H9 (cell line): Measurements from ENCODE around the gene RAP1GDS1. TPM values are rescaled to one million over a fixed set of nuclear protein-coding genes. Genes with fewer than 3 reads are reported as not detected.

Experiments used
- DNase-seq: peaks from one replicate; pipeline ENCODE4 v3.0.0-alpha.2; 2017
- H2AFZ ChIP-seq: one replicate; pipeline ENCODE4 v1.6.1; 2013; ENCODE audit warnings: mild to moderate bottlenecking, low read length, control low read depth, moderate library complexity
- H2AK5ac ChIP-seq: 2 replicates; pipeline ENCODE4 v1.6.1; 2013; ENCODE audit warnings: low read length, control low read depth, mixed read lengths; ENCODE audit not compliant: insufficient read length
- H2BK120ac ChIP-seq: one replicate; pipeline ENCODE4 v1.6.1; 2013; ENCODE audit warnings: low read depth, mild to moderate bottlenecking, low read length, control low read depth, inconsistent platforms; ENCODE audit not compliant: poor library complexity, severe bottlenecking
- H2BK12ac ChIP-seq: 2 replicates; pipeline ENCODE4 v1.6.1; 2013; ENCODE audit warnings: low read length, control low read depth, mixed read lengths, low read depth; ENCODE audit not compliant: insufficient read length
- H2BK15ac ChIP-seq: 2 replicates; pipeline ENCODE4 v1.6.1; 2013; ENCODE audit warnings: low read depth, low read length, control low read depth
- H2BK20ac ChIP-seq: one replicate; pipeline ENCODE4 v1.6.1; 2013; ENCODE audit warnings: low read depth, mild to moderate bottlenecking, low read length, control low read depth, inconsistent platforms; ENCODE audit not compliant: poor library complexity, severe bottlenecking
- H2BK5ac ChIP-seq: 2 replicates; pipeline ENCODE4 v1.6.1; 2013; ENCODE audit warnings: low read length, control low read depth, mixed read lengths; ENCODE audit not compliant: insufficient read length
- H3K14ac ChIP-seq: 2 replicates; pipeline ENCODE4 v1.6.1; 2013; ENCODE audit warnings: low read length, control low read depth; ENCODE audit not compliant: insufficient read depth
- H3K18ac ChIP-seq: 2 replicates; pipeline ENCODE4 v1.6.1; 2013; ENCODE audit warnings: low read depth, mild to moderate bottlenecking, mixed read lengths, low read length, control low read depth; ENCODE audit not compliant: insufficient read length
- H3K23ac ChIP-seq: 2 replicates; pipeline ENCODE4 v1.6.1; 2013; ENCODE audit warnings: low read length, control low read depth, mixed read lengths, low read depth; ENCODE audit not compliant: insufficient read length
- H3K23me2 ChIP-seq: 2 replicates; pipeline ENCODE4 v1.6.1; 2013; ENCODE audit warnings: low read depth, mild to moderate bottlenecking, mixed read lengths, low read length, control low read depth; ENCODE audit not compliant: insufficient read length, poor library complexity, severe bottlenecking
- H3K27ac ChIP-seq: 2 replicates; pipeline ENCODE4 v1.5.1; 2013; ENCODE audit warnings: low read length, control low read depth, mixed read lengths, low read depth; ENCODE audit not compliant: insufficient read length
- H3K27me3 ChIP-seq: 2 replicates; pipeline ENCODE4 v1.6.1; 2013; ENCODE audit warnings: low read length, control low read depth, inconsistent platforms; ENCODE audit not compliant: insufficient read depth
- H3K4ac ChIP-seq: 2 replicates; pipeline ENCODE4 v1.6.1; 2013; ENCODE audit warnings: low read depth, mild to moderate bottlenecking, control low read depth, inconsistent platforms, low read length, moderate library complexity
- H3K4me1 ChIP-seq: 2 replicates; pipeline ENCODE4 v1.6.1; 2013; ENCODE audit warnings: low read length, control low read depth, inconsistent platforms; ENCODE audit not compliant: insufficient read depth
- H3K4me2 ChIP-seq: 2 replicates; pipeline ENCODE4 v1.6.1; 2013; ENCODE audit warnings: low read length, control low read depth, mixed read lengths; ENCODE audit not compliant: insufficient read length, insufficient read depth
- H3K56ac ChIP-seq: 2 replicates; pipeline ENCODE4 v1.6.1; 2013; ENCODE audit warnings: low read depth, mild to moderate bottlenecking, mixed read lengths, low read length, control low read depth; ENCODE audit not compliant: insufficient read length
- H3K79me1 ChIP-seq: 2 replicates; pipeline ENCODE4 v1.6.1; 2013; ENCODE audit warnings: low read depth, mild to moderate bottlenecking, moderate library complexity, low read length, control low read depth, inconsistent platforms; ENCODE audit not compliant: insufficient read depth, poor library complexity, severe bottlenecking
- H3K79me2 ChIP-seq: 2 replicates; pipeline ENCODE4 v1.6.1; 2013; ENCODE audit warnings: low read length, control low read depth, inconsistent platforms; ENCODE audit not compliant: insufficient read depth
- H3K9ac ChIP-seq: 2 replicates; pipeline ENCODE4 v1.6.1; 2013; ENCODE audit warnings: low read length, control low read depth, mixed read lengths; ENCODE audit not compliant: insufficient read length; ENCODE audit errors: extremely low read depth
- H3K9me3 ChIP-seq: one replicate; pipeline ENCODE4 v1.6.1; 2013; ENCODE audit warnings: low read depth, low read length, inconsistent platforms; ENCODE audit not compliant: control insufficient read depth
- H3T11ph ChIP-seq: one replicate; pipeline ENCODE4 v1.6.1; 2013; ENCODE audit warnings: mild to moderate bottlenecking, low read length, control low read depth, inconsistent platforms
- H4K20me1 ChIP-seq: one replicate; pipeline ENCODE4 v1.6.1; 2013; ENCODE audit not compliant: control insufficient read depth, insufficient read length, insufficient read depth
- H4K5ac ChIP-seq: 2 replicates; pipeline ENCODE4 v1.6.1; 2013; ENCODE audit warnings: low read depth, mild to moderate bottlenecking, mixed read lengths, low read length, control low read depth; ENCODE audit not compliant: insufficient read length
- H4K8ac ChIP-seq: replicated peaks from 2 replicates; pipeline ENCODE4 v1.6.1; 2013; ENCODE audit warnings: low read length, control low read depth, mixed read lengths, low read depth; ENCODE audit not compliant: insufficient read length
- H4K91ac ChIP-seq: 2 replicates; pipeline ENCODE4 v1.6.1; 2013; ENCODE audit warnings: low read depth, mild to moderate bottlenecking, moderate library complexity, mixed read lengths, low read length, control low read depth; ENCODE audit not compliant: insufficient read length
- H3K27ac Mint-ChIP-seq, 3 experiments: 2 replicates in 2 of 3; 3 replicates in 1 of 3; pipeline ENCODE4 v1.8.0; 2020 to 2021; ENCODE audit warnings: mixed read lengths in 3 of 3, mild to moderate bottlenecking in 1 of 3, moderate library complexity in 1 of 3
- H3K27me3 Mint-ChIP-seq: 2 replicates; pipeline ENCODE4 v1.8.0; 2021; ENCODE audit warnings: low read depth, mild to moderate bottlenecking, moderate library complexity, mixed read lengths
- H3K36me3 Mint-ChIP-seq, 3 experiments: 2 replicates in 2 of 3; 3 replicates in 1 of 3; pipeline ENCODE4 v1.8.0; 2020 to 2021; ENCODE audit warnings: low read depth in 3 of 3, mixed read lengths in 3 of 3; ENCODE audit not compliant: insufficient read depth in 1 of 3
- H3K4me1 Mint-ChIP-seq, 2 experiments: 2 replicates each; pipeline ENCODE4 v1.8.0; 2020; ENCODE audit warnings: mixed read lengths in 2 of 2
- H3K4me3 Mint-ChIP-seq, 2 experiments: 2 replicates in 1 of 2; 3 replicates in 1 of 2; pipeline ENCODE4 v1.8.0; 2020 to 2021; ENCODE audit warnings: mild to moderate bottlenecking in 2 of 2, mixed read lengths in 2 of 2, moderate library complexity in 1 of 2
- H3K9me3 Mint-ChIP-seq, 2 experiments: 2 replicates in 1 of 2; 3 replicates in 1 of 2; pipeline ENCODE4 v1.8.0; 2020; ENCODE audit warnings: mild to moderate bottlenecking in 2 of 2, mixed read lengths in 2 of 2, moderate library complexity in 1 of 2
- WGBS: extraction: QIAGEN DNeasy Blood & Tissue Kit; methylation state at CpG from one replicate; pipeline ENCODE4 v1.1.7; 2013; ENCODE audit warnings: missing lambda C conversion rate, low lambda C conversion rate, mixed read lengths; ENCODE audit not compliant: insufficient read length; ENCODE audit errors: extremely low coverage; 5-methylcytosine and 5-hydroxymethylcytosine counted together
- total RNA-seq: library from RNA; stranded (reverse); gene quantifications from 2 replicates; pipeline ENCODE4 v1.2.1, GENCODE V29; 2021
- TF ChIP-seq, protein P1 (sequence below): fragments of 200-600 bp; sonication (generic); conservative IDR thresholded peaks from 3 replicates; pipeline ENCODE4 v1.8.0; 2021; ENCODE audit warnings: antibody characterized with exemption, mild to moderate bottlenecking

The RAP1GDS1 gene
- total RNA-seq, 1 experiment from 2014 or later: 25.2 TPM

DNA sequence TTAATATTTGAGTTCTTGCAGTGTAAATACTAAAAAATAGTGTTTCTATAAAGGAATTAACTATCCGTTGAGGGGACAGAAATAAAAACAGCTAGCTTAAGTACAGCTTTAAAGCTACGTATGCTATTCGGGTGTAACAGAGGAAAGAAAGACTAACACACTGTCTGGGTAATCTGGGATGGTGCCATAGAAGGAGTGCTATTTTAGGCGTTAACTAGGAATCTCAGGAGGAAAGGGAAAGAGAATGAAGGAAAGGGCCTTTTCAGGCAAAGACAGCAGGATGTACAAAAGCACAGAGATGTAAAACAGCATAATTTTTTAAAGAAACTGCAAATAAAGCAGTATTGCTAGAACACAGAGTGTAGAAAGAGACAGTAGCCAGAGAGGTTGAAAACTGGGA is 161.8 kb downstream of the RAP1GDS1 start:
- no peaks in the 10 kb centered on the region for H3K4me1 ChIP-seq

More for the DNA sequence above, 161.8 kb downstream of the RAP1GDS1 start:
- TF ChIP-seq, protein P1, sequence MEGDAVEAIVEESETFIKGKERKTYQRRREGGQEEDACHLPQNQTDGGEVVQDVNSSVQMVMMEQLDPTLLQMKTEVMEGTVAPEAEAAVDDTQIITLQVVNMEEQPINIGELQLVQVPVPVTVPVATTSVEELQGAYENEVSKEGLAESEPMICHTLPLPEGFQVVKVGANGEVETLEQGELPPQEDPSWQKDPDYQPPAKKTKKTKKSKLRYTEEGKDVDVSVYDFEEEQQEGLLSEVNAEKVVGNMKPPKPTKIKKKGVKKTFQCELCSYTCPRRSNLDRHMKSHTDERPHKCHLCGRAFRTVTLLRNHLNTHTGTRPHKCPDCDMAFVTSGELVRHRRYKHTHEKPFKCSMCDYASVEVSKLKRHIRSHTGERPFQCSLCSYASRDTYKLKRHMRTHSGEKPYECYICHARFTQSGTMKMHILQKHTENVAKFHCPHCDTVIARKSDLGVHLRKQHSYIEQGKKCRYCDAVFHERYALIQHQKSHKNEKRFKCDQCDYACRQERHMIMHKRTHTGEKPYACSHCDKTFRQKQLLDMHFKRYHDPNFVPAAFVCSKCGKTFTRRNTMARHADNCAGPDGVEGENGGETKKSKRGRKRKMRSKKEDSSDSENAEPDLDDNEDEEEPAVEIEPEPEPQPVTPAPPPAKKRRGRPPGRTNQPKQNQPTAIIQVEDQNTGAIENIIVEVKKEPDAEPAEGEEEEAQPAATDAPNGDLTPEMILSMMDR: no peak
- no peaks in the 10 kb centered on the region for H3K27me3 Mint-ChIP-seq
- H3K4me1 Mint-ChIP-seq: no peaks in the 10 kb centered on the region
- no peaks in the 10 kb centered on the region for H3K9me3 ChIP-seq
- H3K27ac ChIP-seq: no peak overlapping the region
- H4K8ac ChIP-seq: no peak overlapping the region
- no peak overlapping the region for H3K4me3 Mint-ChIP-seq
- no peak overlapping the region for H2BK12ac ChIP-seq
- H2BK15ac ChIP-seq: no peak overlapping the region
- no peak overlapping the region for H3K18ac ChIP-seq
- H3K79me1 ChIP-seq: no peaks in the 10 kb centered on the region
- no CpG with 5 or more reads among the region's 4 CpGs for WGBS
- H2AK5ac ChIP-seq: no peak overlapping the region
- no peak overlapping the region for H3K56ac ChIP-seq
- no peak overlapping the region for H3K23ac ChIP-seq
- no peak overlapping the region for H3K4ac ChIP-seq
- H3K14ac ChIP-seq: no peak overlapping the region
- no peak overlapping the region for H2BK20ac ChIP-seq
- no peaks in the 10 kb centered on the region for H3K23me2 ChIP-seq
- H2AFZ ChIP-seq: no peak overlapping the region
- H4K20me1 ChIP-seq: no peaks in the 10 kb centered on the region
- H4K5ac ChIP-seq: no peak overlapping the region
- no peak for DNase-seq
- H3K9ac ChIP-seq: no peak overlapping the region
- no peaks in the 10 kb centered on the region for H3K27me3 ChIP-seq
- H3K36me3 Mint-ChIP-seq: peaks cover 38 to 58% (median 42%) of the 10 kb centered on the region in 3 experiments
- no peak overlapping the region for H3K4me2 ChIP-seq
- no peak overlapping the region for H2BK5ac ChIP-seq
- peaks cover 18 to 27% of the 10 kb centered on the region in 2 experiments; a peak in 4 of 5 replicates for H3K9me3 Mint-ChIP-seq
- H3K27ac Mint-ChIP-seq: no peak overlapping the region
- no peak overlapping the region for H2BK120ac ChIP-seq
- no peak overlapping the region for H3T11ph ChIP-seq
- no peak overlapping the region for H4K91ac ChIP-seq
- no peaks in the 10 kb centered on the region for H3K79me2 ChIP-seq
